ENCODE measurements around the gene ZNF101. TPM values are rescaled to one million over a fixed set of nuclear protein-coding genes. Genes with fewer than 3 reads are reported as not detected.
"Not testable (repeated sequence)": the region's sequence is repeated elsewhere in the genome, so short reads cannot be mapped to it uniquely, and the experiment has no call there.

The ZNF101 gene
- total RNA-seq, 2 donors from 2014 or later, result 13.9 to 15.9 TPM

GRCh38 chr19:19686580-19686979 lies 17.9 kb downstream of the ZNF101 start:
- DNase-seq, result no peak
- Histone ChIP-seq H3K27me3 (no peaks in the 10 kb centered on the region), H3K27ac (no peak overlapping the region), H3K4me3 (no peak overlapping the region), H3K4me1 (no peaks in the 10 kb centered on the region), H3K9me3 (no peaks in the 10 kb centered on the region), H3K9ac (ENCODE audit: low read depth in 2 of 2, low read length in 2 of 2) (no peak overlapping the region), H3K36me3 (no peaks in the 10 kb centered on the region)
- intact Hi-C loops (cut with DNase I), result no loop called here
- no peak for TF ChIP-seq CTCF (IDR thresholded peaks at IDR 0.05)

GRCh38 chr19:19687090-19687489 lies 18.5 kb downstream of the ZNF101 start:
- no peaks in the 10 kb centered on the region for H3K9me3 ChIP-seq
- H3K4me3 ChIP-seq, result no peak overlapping the region
- no peak for TF ChIP-seq CTCF (IDR thresholded peaks at IDR 0.05)

GRCh38 chr19:19689023-19689422 lies 20.4 kb downstream of the ZNF101 start:
- H3K9ac ChIP-seq (ENCODE audit: low read depth in 2 of 2, low read length in 2 of 2); intact Hi-C loops (cut with DNase I); H3K27ac ChIP-seq; DNase-seq; H3K27me3 ChIP-seq; H3K36me3 ChIP-seq; H3K9me3 ChIP-seq; H3K4me3 ChIP-seq; H3K4me1 ChIP-seq: not testable (repeated sequence)

More at GRCh38 chr19:19687090-19687489, 18.5 kb downstream of the ZNF101 start:
- Histone ChIP-seq H3K9ac (ENCODE audit: low read depth in 2 of 2, low read length in 2 of 2) (no peak overlapping the region), H3K27me3 (no peaks in the 10 kb centered on the region), H3K27ac (no peak overlapping the region), H3K4me1 (no peaks in the 10 kb centered on the region), H3K36me3 (no peaks in the 10 kb centered on the region)
- no peak for DNase-seq
- intact Hi-C loops (cut with DNase I), result no loop called here

GRCh38 chr19:19691683-19692082 lies 23.0 kb downstream of the ZNF101 start:
- Histone ChIP-seq H3K4me1 (no peaks in the 10 kb centered on the region), H3K27me3 (no peaks in the 10 kb centered on the region), H3K9ac (ENCODE audit: low read depth in 2 of 2, low read length in 2 of 2) (no peak overlapping the region), H3K36me3 (no peaks in the 10 kb centered on the region), H3K9me3 (no peaks in the 10 kb centered on the region), H3K4me3 (no peak overlapping the region), H3K27ac (no peak overlapping the region)
- intact Hi-C loops (cut with DNase I), result no loop called here
- DNase-seq, result no peak
- TF ChIP-seq CTCF (IDR thresholded peaks at IDR 0.05), result no peak

GRCh38 chr19:19696386-19696785 lies 27.7 kb downstream of the ZNF101 start:
- no peaks in the 10 kb centered on the region for H3K27me3 ChIP-seq
- no peaks in the 10 kb centered on the region for H3K4me1 ChIP-seq
- H3K9me3 ChIP-seq, result no peaks in the 10 kb centered on the region
- TF ChIP-seq CTCF (IDR thresholded peaks at IDR 0.05), result no peak
- no peaks in the 10 kb centered on the region for H3K36me3 ChIP-seq
- DNase-seq, result no peak
- H3K9ac ChIP-seq (ENCODE audit: low read depth in 2 of 2, low read length in 2 of 2), result no peak overlapping the region
- H3K27ac ChIP-seq, result no peak overlapping the region
- no peak overlapping the region for H3K4me3 ChIP-seq
- intact Hi-C loops (cut with DNase I), result no loop called here

GRCh38 chr19:19697589-19697988 lies 28.9 kb downstream of the ZNF101 start:
- Histone ChIP-seq H3K36me3 (no peaks in the 10 kb centered on the region), H3K27ac (no peak overlapping the region), H3K9me3 (no peaks in the 10 kb centered on the region), H3K4me1 (no peaks in the 10 kb centered on the region), H3K9ac (ENCODE audit: low read depth in 2 of 2, low read length in 2 of 2) (no peak overlapping the region), H3K4me3 (no peak overlapping the region), H3K27me3 (no peaks in the 10 kb centered on the region)
- TF ChIP-seq CTCF (IDR thresholded peaks at IDR 0.05), result no peak
- no peak for DNase-seq
- intact Hi-C loops (cut with DNase I), result no loop called here

GRCh38 chr19:19700493-19700892 lies 31.9 kb downstream of the ZNF101 start:
- H3K9me3 ChIP-seq; intact Hi-C loops (cut with DNase I); H3K4me1 ChIP-seq; H3K36me3 ChIP-seq; H3K27ac ChIP-seq; DNase-seq; H3K27me3 ChIP-seq; H3K4me3 ChIP-seq; H3K9ac ChIP-seq (ENCODE audit: low read depth in 2 of 2, low read length in 2 of 2): not testable (repeated sequence)

All from colonic mucosa (tissue), 4 donors.